GM12873 (cell line): Measurements from ENCODE around the gene PPP1R9A.

Source experiments
- TF ChIP-seq, protein P1 (sequence below): IDR thresholded peaks from 2 replicates; pipeline ENCODE4 v1.5.1; 2012; ENCODE audit warnings: low read depth, mild to moderate bottlenecking, moderate library complexity, low read length, control low read depth; ENCODE audit not compliant: insufficient read depth; ENCODE audit errors: missing control alignments

PPP1R9A gene

DNA sequence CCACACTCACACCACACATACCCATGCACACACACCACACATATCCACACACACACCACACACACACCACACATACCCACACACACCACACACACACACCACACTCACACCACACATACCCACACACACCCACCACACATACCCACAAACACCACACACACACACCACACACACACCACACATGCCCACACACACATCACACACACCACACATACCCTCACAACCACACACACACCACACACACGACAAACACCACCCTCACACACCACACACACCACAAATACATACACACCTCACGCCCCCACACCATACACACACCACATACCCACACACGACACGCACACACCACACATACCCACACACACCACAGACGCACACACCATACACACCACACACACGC, 297.2 kb downstream of the PPP1R9A start:
- TF ChIP-seq, protein P1, sequence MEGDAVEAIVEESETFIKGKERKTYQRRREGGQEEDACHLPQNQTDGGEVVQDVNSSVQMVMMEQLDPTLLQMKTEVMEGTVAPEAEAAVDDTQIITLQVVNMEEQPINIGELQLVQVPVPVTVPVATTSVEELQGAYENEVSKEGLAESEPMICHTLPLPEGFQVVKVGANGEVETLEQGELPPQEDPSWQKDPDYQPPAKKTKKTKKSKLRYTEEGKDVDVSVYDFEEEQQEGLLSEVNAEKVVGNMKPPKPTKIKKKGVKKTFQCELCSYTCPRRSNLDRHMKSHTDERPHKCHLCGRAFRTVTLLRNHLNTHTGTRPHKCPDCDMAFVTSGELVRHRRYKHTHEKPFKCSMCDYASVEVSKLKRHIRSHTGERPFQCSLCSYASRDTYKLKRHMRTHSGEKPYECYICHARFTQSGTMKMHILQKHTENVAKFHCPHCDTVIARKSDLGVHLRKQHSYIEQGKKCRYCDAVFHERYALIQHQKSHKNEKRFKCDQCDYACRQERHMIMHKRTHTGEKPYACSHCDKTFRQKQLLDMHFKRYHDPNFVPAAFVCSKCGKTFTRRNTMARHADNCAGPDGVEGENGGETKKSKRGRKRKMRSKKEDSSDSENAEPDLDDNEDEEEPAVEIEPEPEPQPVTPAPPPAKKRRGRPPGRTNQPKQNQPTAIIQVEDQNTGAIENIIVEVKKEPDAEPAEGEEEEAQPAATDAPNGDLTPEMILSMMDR, result no peak

DNA sequence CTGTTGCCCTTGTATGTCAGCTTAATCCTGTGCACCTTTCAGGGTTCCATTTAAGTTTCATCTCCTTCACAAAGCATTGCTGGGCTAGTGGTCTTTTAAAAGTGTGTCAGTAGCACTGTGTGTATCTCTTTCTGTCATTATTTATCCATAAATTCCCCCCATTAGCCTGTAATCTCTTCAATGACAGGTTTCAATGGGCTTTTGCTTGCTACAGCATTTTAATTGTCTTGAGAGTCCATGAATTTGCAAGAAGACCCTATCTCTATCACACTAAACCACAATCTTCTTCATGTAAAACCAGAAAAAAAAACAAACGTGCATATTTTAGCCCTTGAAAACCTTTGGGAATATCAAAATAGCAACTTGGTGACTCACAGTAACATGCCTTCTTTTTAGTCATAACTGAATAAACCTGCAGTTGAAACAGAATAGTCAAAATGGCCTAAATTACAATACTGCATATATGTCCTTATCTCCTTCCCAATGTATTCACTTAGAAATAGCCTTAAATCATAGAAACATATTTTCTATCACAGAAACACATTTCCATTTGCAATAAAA, 298.4 kb downstream of the PPP1R9A start:
- TF ChIP-seq, protein P1, result no peak

DNA sequence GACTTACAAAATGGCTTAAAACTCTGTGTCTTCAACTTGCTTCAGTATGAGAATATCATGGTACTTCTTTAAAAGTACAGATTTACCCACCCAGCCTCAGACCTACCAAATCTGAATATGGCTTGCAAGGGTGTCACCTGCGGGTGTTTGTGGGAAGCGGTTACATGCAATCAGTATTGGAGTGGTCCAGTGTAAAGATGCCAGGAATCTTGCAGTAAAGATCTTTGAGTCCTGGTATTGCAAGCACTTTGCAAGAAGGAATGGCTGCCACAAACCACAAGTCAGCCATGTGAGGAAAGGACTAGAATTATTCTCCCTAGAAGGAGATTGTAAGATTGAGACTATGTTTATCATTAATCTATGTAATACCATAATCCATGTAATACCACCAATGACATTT, 301.9 kb downstream of the PPP1R9A start:
- TF ChIP-seq, protein P1, result no peak

DNA sequence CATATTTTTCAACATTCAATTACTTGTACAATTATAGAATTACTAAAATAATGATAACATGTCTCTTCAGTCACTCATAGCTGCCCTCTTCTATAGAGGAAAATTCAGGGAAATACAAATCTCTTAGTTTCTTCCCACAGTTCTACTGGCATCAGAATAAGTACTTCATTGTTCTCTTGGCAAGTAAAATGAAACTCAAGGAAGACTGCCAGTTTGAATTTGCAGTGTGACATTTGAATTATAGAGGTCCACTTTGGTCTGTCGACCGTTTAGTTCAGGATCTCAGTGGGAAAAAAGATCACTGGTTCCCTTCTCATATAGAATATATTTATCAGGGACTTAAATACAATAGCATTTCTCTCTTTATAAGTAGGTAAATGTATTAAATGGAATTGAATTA, 302.4 kb downstream of the PPP1R9A start:
- TF ChIP-seq, protein P1, result no peak

DNA sequence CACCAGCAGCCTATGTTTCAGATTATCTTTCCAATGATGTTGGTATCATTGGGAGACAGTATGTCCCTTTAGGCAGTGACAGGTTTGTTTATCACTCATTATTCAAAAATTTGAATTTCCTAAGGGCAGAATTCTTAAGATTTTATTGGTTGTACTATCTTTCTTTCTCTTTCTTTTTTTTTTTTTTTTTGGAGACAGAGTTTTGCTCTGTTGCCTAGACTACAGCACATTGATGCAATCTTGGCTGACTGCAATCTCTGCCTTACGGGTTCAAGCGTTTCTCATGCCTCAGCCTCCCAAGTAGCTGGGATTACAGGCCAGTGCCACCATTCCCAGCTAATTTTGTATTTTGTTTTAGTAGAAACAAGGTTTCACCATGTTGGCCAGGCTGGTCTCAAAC, 305.8 kb downstream of the PPP1R9A start:
- TF ChIP-seq, protein P1, result no peak

DNA sequence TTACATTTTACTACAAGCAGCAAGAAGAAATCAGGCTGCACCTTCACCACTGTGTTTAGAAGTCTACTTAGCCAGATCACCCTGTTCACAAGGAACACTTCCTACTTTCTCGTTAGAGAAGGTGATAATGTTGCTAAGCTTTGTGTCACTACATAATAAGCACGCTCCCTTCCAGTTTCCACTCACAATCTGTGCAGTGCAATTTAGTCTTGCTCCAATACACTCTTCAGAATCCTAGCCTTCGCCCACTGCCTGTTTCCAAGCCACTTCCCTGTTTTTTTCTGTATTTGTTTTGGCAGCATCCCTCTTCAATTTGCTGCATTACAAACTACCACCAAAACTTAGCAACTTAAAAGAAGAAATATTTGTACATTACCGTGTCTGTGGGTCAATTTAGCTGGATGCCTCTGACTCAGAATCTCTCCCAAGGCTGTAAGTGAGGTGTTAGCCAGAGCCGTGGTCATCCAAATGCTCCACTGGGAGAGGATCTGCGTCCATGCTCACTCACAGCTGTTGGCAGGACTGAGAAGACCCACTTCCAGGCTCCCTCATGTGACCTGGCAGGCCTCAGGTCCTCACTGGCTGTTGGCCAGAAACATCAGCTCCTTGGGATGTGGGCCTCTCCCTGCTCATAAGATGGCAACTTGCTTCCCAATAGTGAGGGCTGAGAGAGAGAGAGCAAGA, 306.6 kb downstream of the PPP1R9A start:
- TF ChIP-seq, protein P1, result no peak

DNA sequence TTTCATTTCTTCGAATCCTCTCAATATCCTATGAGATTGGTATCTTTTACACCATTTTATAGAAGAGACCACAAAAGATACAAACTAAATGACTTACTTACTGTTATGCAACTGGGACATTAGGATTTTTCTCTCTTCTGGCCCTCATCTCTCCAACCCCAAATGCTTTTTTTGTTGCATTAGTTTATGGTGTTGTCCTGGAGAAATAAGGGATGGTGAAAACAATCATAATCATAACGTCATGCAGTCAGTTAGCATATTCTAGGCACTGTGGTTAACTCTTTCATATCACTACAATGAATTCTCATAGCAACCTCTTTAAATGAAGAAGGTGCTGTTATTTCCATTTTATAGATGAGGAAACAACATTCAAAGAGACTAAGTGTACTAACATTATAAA, 312.3 kb downstream of the PPP1R9A start:
- TF ChIP-seq, protein P1, result no peak
